ENCODE results near the gene CDC14B. TPM values are rescaled to one million over a fixed set of nuclear protein-coding genes. Genes with fewer than 3 reads are reported as not detected.
A peak's percentile ranks its signal among the peaks of the same experiment; 100 is the strongest.

CDC14B gene
- total and polyA plus RNA-seq, 2 donors (not counting 1 experiment from before 2014, with no cell fraction given): 2.8 to 8.5 TPM

- ChIA-PET POLR2A (no interaction called here), CTCF (no interaction called here)
- H3K27me3 ChIP-seq (replicated peaks in 1 of 4; ENCODE audit: control extremely low read depth in 1 of 4, control insufficient read depth in 3 of 4, insufficient read depth in 4 of 4, low read length in 3 of 4): no peaks in the 10 kb centered on the region
- no peaks in the 10 kb centered on the region for H3K79me2 ChIP-seq (ENCODE audit: control insufficient read depth, insufficient read depth, low read length)
- no peak overlapping the region for H3K4me2 ChIP-seq (replicated peaks; ENCODE audit: low read depth, low read length, poor library complexity, severe bottlenecking)
- Mint-ChIP-seq H3K27me3 (no peaks in the 10 kb centered on the region), H3K9me3 (ENCODE audit: insufficient read depth) (no peaks in the 10 kb centered on the region), H3K4me3 (no peak overlapping the region), H3K27ac (no peak overlapping the region), H3K4me1 (peaks cover 16% of the 10 kb centered on the region)
- H2AFZ ChIP-seq (ENCODE audit: insufficient read depth, low read depth, low read length, poor library complexity, severe bottlenecking): no peak overlapping the region
- TF ChIP-seq, protein P1, sequence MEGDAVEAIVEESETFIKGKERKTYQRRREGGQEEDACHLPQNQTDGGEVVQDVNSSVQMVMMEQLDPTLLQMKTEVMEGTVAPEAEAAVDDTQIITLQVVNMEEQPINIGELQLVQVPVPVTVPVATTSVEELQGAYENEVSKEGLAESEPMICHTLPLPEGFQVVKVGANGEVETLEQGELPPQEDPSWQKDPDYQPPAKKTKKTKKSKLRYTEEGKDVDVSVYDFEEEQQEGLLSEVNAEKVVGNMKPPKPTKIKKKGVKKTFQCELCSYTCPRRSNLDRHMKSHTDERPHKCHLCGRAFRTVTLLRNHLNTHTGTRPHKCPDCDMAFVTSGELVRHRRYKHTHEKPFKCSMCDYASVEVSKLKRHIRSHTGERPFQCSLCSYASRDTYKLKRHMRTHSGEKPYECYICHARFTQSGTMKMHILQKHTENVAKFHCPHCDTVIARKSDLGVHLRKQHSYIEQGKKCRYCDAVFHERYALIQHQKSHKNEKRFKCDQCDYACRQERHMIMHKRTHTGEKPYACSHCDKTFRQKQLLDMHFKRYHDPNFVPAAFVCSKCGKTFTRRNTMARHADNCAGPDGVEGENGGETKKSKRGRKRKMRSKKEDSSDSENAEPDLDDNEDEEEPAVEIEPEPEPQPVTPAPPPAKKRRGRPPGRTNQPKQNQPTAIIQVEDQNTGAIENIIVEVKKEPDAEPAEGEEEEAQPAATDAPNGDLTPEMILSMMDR (IDR thresholded peaks at IDR 0.05): no peak
- TF ChIP-seq EZH2 (IDR thresholded peaks at IDR 0.05; ENCODE audit: borderline replicate concordance, insufficient read depth, low read depth, low read length, poor library complexity, severe bottlenecking): no peak
- ATAC-seq (ENCODE audit: low read depth) (no peak), DNase-seq (no peak)
- intact Hi-C loops (cut with micrococcal nuclease): no loop called here
- WGBS (ENCODE audit: insufficient coverage): 96% methylated on average over 13 of the region's 16 CpGs
- H4K20me1 ChIP-seq (ENCODE audit: control insufficient read depth, insufficient read depth, low read length, poor library complexity, severe bottlenecking): no peaks in the 10 kb centered on the region
- no peak overlapping the region for H3K9ac ChIP-seq (ENCODE audit: low read length)
- no peak overlapping the region for H3K4me3 ChIP-seq (ENCODE audit: control extremely low read depth in 1 of 5, extremely low read depth in 1 of 5, insufficient read depth in 1 of 5, low read depth in 2 of 5, low read length in 4 of 5)
- no peak overlapping the region for H3K27ac ChIP-seq (ENCODE audit: low read length in 2 of 2)
- H3K9me3 ChIP-seq (ENCODE audit: control extremely low read depth in 1 of 3, control insufficient read depth in 2 of 3, insufficient read depth in 1 of 3, low read length in 2 of 3): no peaks in the 10 kb centered on the region
- peaks cover 0 to 19% of the 10 kb centered on the region in 2 experiments for H3K36me3 ChIP-seq (replicated peaks in 1 of 2; ENCODE audit: control extremely low read depth in 1 of 2, control insufficient read depth in 1 of 2, extremely low read depth in 1 of 2, insufficient read depth in 2 of 2, low read length in 1 of 2)
- peaks cover 4 to 9% of the 10 kb centered on the region in 2 donors for H3K4me1 ChIP-seq (ENCODE audit: control insufficient read depth in 2 of 2, insufficient read depth in 2 of 2, low read length in 2 of 2)
Measured at GRCh38 chr9:96485280-96485679, 134.4 kb downstream of the CDC14B start.

GRCh38 chr9:96484521-96484931, 135.1 kb downstream of the CDC14B start:
- peak overlapping the region; percentile 34 for H3K27ac Mint-ChIP-seq
- no peaks in the 10 kb centered on the region for H3K79me2 ChIP-seq (ENCODE audit: control insufficient read depth, insufficient read depth, low read length)
- H3K4me3 ChIP-seq (ENCODE audit: control extremely low read depth in 1 of 5, extremely low read depth in 1 of 5, insufficient read depth in 1 of 5, low read depth in 2 of 5, low read length in 4 of 5): no peak overlapping the region
- TF ChIP-seq, protein P1 (IDR thresholded peaks at IDR 0.05): no peak
- H3K4me2 ChIP-seq (replicated peaks; ENCODE audit: low read depth, low read length, poor library complexity, severe bottlenecking): no peak overlapping the region
- peak; percentile 26 for DNase-seq
- H3K4me1 ChIP-seq (ENCODE audit: control insufficient read depth in 2 of 2, insufficient read depth in 2 of 2, low read length in 2 of 2): peaks cover 4 to 9% of the 10 kb centered on the region in 2 donors
- no peak overlapping the region for H3K27ac ChIP-seq (ENCODE audit: low read length in 2 of 2)
- H4K20me1 ChIP-seq (ENCODE audit: control insufficient read depth, insufficient read depth, low read length, poor library complexity, severe bottlenecking): no peaks in the 10 kb centered on the region
- ATAC-seq (ENCODE audit: low read depth): peak; percentile 71
- no peaks in the 10 kb centered on the region for H3K27me3 Mint-ChIP-seq
- H3K27me3 ChIP-seq (replicated peaks in 1 of 4; ENCODE audit: control extremely low read depth in 1 of 4, control insufficient read depth in 3 of 4, insufficient read depth in 4 of 4, low read length in 3 of 4): no peaks in the 10 kb centered on the region
- H3K4me3 Mint-ChIP-seq: peak overlapping the region; percentile 18
- H3K4me1 Mint-ChIP-seq: peaks cover 18% of the 10 kb centered on the region
- H3K36me3 ChIP-seq (replicated peaks in 1 of 2; ENCODE audit: control extremely low read depth in 1 of 2, control insufficient read depth in 1 of 2, extremely low read depth in 1 of 2, insufficient read depth in 2 of 2, low read length in 1 of 2): peaks cover 0 to 17% of the 10 kb centered on the region in 2 experiments
- no peaks in the 10 kb centered on the region for H3K9me3 ChIP-seq (ENCODE audit: control extremely low read depth in 1 of 3, control insufficient read depth in 2 of 3, insufficient read depth in 1 of 3, low read length in 2 of 3)
- H2AFZ ChIP-seq (ENCODE audit: insufficient read depth, low read depth, low read length, poor library complexity, severe bottlenecking): no peak overlapping the region
- H3K9ac ChIP-seq (ENCODE audit: low read length): no peak overlapping the region
- no CpG with 5 or more reads among the region's 4 CpGs for WGBS (ENCODE audit: insufficient coverage)
- CTCF ChIA-PET: no interaction called here
- intact Hi-C loops (cut with micrococcal nuclease): no loop called here
- no peaks in the 10 kb centered on the region for H3K9me3 Mint-ChIP-seq (ENCODE audit: insufficient read depth)
- POLR2A ChIA-PET: no interaction called here

Data from B cell (primary cell).